C4-2B (cell line): ENCODE results near the gene KIF5B.

Experiments
- ZFX ChIP-seq: fragments of 450-650 bp; IDR thresholded peaks from 2 replicates; pipeline ENCODE4 v1.6.1; 2017
- TF ChIP-seq, protein P1 (sequence below): fragments of 450-650 bp; conservative IDR thresholded peaks from 2 replicates; pipeline ENCODE4 v1.5.1; 2017; ENCODE audit warnings: mild to moderate bottlenecking

DNA sequence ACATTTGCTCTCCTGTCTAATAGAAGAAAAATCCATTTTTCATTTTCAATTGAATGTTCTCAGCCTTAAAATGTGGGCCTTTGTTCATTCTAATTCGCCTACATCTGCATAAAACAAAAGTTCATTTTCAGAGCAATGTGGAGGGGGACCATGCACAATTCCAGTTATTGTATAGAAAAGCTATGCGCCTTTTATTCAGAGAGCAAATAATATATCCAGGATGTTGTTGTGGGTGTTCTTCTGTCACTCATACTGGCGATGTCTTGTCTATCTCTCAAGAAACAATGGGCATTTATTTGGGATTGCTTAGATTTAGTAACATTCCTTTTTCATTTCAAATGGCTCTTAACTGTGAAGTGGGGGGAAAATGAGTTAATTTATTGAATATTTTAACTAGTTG, 56.4 kb downstream of the KIF5B start:
- TF ChIP-seq, protein P1, sequence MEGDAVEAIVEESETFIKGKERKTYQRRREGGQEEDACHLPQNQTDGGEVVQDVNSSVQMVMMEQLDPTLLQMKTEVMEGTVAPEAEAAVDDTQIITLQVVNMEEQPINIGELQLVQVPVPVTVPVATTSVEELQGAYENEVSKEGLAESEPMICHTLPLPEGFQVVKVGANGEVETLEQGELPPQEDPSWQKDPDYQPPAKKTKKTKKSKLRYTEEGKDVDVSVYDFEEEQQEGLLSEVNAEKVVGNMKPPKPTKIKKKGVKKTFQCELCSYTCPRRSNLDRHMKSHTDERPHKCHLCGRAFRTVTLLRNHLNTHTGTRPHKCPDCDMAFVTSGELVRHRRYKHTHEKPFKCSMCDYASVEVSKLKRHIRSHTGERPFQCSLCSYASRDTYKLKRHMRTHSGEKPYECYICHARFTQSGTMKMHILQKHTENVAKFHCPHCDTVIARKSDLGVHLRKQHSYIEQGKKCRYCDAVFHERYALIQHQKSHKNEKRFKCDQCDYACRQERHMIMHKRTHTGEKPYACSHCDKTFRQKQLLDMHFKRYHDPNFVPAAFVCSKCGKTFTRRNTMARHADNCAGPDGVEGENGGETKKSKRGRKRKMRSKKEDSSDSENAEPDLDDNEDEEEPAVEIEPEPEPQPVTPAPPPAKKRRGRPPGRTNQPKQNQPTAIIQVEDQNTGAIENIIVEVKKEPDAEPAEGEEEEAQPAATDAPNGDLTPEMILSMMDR: no peak
- TF ChIP-seq ZFX: no peak
